IMR-90 (cell line): Measurements from ENCODE around the gene KIAA0513. TPM values are rescaled to one million over a fixed set of nuclear protein-coding genes. Genes with fewer than 3 reads are reported as not detected.
"Not testable (repeated sequence)": the region's sequence is repeated elsewhere in the genome, so short reads cannot be mapped to it uniquely, and the experiment has no call there.

Experiments used
- ATAC-seq: fragments of 200-7000 bp; cut with Tn5 transposase; 2 replicates; pipeline ENCODE4 v1.9.1; 2020; ENCODE audit warnings: low read depth, mild to moderate bottlenecking, moderate library complexity
- BruUV-seq: library from RNA; stranded (reverse); fragments of 400-500 nt; replicated peaks from 2 replicates; lab custom pipeline; 2021; lab: Mats Ljungman, UMichigan
- CTCF ChIA-PET: fragments of 300-600 bp; formaldehyde crosslinking; extraction: SDS; loops from one replicate; lab custom pipeline; 2021; ENCODE audit warnings: antibody characterized with exemption; lab: Yijun Ruan, JAX
- POLR2A ChIA-PET: fragments of 300-600 bp; sonication (Branson Sonifier 250); formaldehyde crosslinking; loops from one replicate; lab custom pipeline; 2022; ENCODE audit warnings: antibody characterized with exemption; ENCODE audit not compliant: unreplicated experiment; lab: Charles Lee
- DNase-seq: peaks from one replicate; pipeline ENCODE4 v3.0.0; 2013
- H2AFZ ChIP-seq: replicated peaks from 2 replicates; pipeline ENCODE3; 2013; ENCODE audit warnings: low read length, mild to moderate bottlenecking; ENCODE audit not compliant: poor library complexity
- H2AK5ac ChIP-seq: 2 replicates; pipeline ENCODE4 v1.6.1; 2013; ENCODE audit warnings: low read depth, low read length, inconsistent platforms
- H2AK9ac ChIP-seq: replicated peaks from 2 replicates; pipeline ENCODE3; 2013; ENCODE audit warnings: mild to moderate bottlenecking, low read depth, low read length, moderate library complexity; ENCODE audit not compliant: poor library complexity
- H2BK120ac ChIP-seq: 2 replicates; pipeline ENCODE4 v1.6.1; 2013; ENCODE audit warnings: low read depth, low read length, inconsistent platforms
- H2BK15ac ChIP-seq: 3 replicates; pipeline ENCODE4 v1.6.1; 2013; ENCODE audit warnings: low read depth, low read length, inconsistent platforms
- H2BK20ac ChIP-seq: 2 replicates; pipeline ENCODE4 v1.6.1; 2013; ENCODE audit warnings: low read depth, mild to moderate bottlenecking, inconsistent platforms, low read length, moderate library complexity
- H2BK5ac ChIP-seq: 2 replicates; pipeline ENCODE4 v1.6.1; 2013; ENCODE audit warnings: mild to moderate bottlenecking, low read depth, low read length, inconsistent platforms; ENCODE audit not compliant: poor library complexity, severe bottlenecking
- H3K14ac ChIP-seq: replicated peaks from 2 replicates; pipeline ENCODE4 v1.6.1; 2013; ENCODE audit warnings: low read depth, low read length, inconsistent platforms
- H3K18ac ChIP-seq: 2 replicates; pipeline ENCODE4 v1.6.1; 2013; ENCODE audit warnings: low read depth, low read length, control low read depth
- H3K23ac ChIP-seq: 2 replicates; pipeline ENCODE4 v1.6.1; 2013; ENCODE audit warnings: low read depth, low read length, inconsistent platforms
- H3K27ac ChIP-seq: 2 replicates; pipeline ENCODE4 v1.5.1; 2013; ENCODE audit warnings: mild to moderate bottlenecking, control low read depth, low read length; ENCODE audit not compliant: insufficient read depth
- H3K27me3 ChIP-seq: 2 replicates; pipeline ENCODE4 v1.6.1; 2013; ENCODE audit warnings: low read length; ENCODE audit not compliant: control insufficient read depth, insufficient read depth
- H3K36me3 ChIP-seq: 2 replicates; pipeline ENCODE4 v1.6.1; 2013; ENCODE audit warnings: low read length, mixed read lengths; ENCODE audit not compliant: control insufficient read depth, insufficient read depth
- H3K4ac ChIP-seq: 2 replicates; pipeline ENCODE4 v1.6.1; 2013; ENCODE audit warnings: low read depth, low read length, inconsistent platforms
- H3K4me1 ChIP-seq: 2 replicates; pipeline ENCODE4 v1.6.1; 2013; ENCODE audit warnings: low read length, mixed read lengths; ENCODE audit not compliant: control insufficient read depth, insufficient read depth
- H3K4me2 ChIP-seq: 2 replicates; pipeline ENCODE4 v1.6.1; 2013; ENCODE audit warnings: low read depth, mild to moderate bottlenecking, control low read depth, low read length, moderate library complexity
- H3K4me3 ChIP-seq: 2 replicates; pipeline ENCODE4 v1.5.1; 2013; ENCODE audit warnings: low read depth, mild to moderate bottlenecking, control low read depth, low read length, moderate library complexity; ENCODE audit not compliant: insufficient read depth
- H3K56ac ChIP-seq: 2 replicates; pipeline ENCODE4 v1.6.1; 2013; ENCODE audit warnings: low read length, inconsistent platforms; ENCODE audit not compliant: insufficient read depth; ENCODE audit errors: extremely low read depth
- H3K79me1 ChIP-seq, 2 experiments: 2 replicates each; pipeline ENCODE4 v1.6.1; 2013; ENCODE audit warnings: low read length in 2 of 2, inconsistent platforms in 1 of 2, low read depth in 1 of 2
- H3K9ac ChIP-seq: 2 replicates; pipeline ENCODE4 v1.6.1; 2013; ENCODE audit warnings: low read depth, low read length, control low read depth
- H3K9me1 ChIP-seq: 2 replicates; pipeline ENCODE4 v1.6.1; 2013; ENCODE audit warnings: low read length, inconsistent platforms; ENCODE audit not compliant: insufficient read depth
- H3K9me3 ChIP-seq: 2 replicates; pipeline ENCODE4 v1.6.1; 2013; ENCODE audit warnings: low read length; ENCODE audit not compliant: control insufficient read depth, insufficient read depth
- H4K20me1 ChIP-seq: 2 replicates; pipeline ENCODE4 v1.6.1; 2013; ENCODE audit warnings: low read length, inconsistent platforms; ENCODE audit not compliant: insufficient read depth
- H4K5ac ChIP-seq: 2 replicates; pipeline ENCODE4 v1.6.1; 2013; ENCODE audit warnings: mild to moderate bottlenecking, low read depth, low read length, control low read depth
- H4K8ac ChIP-seq, 2 experiments: 2 replicates each; pipeline ENCODE4 v1.6.1; 2013; ENCODE audit warnings: low read depth in 2 of 2, low read length in 2 of 2, control low read depth in 1 of 2, inconsistent platforms in 1 of 2
- H4K91ac ChIP-seq: 2 replicates; pipeline ENCODE4 v1.6.1; 2013; ENCODE audit warnings: low read depth, low read length, inconsistent platforms; ENCODE audit not compliant: insufficient read depth
- BHLHE40 ChIP-seq: fragments of 150-350 bp; IDR thresholded peaks from 2 replicates; pipeline ENCODE4 v1.6.1; 2016; ENCODE audit warnings: mild to moderate bottlenecking, low read depth, low read length
- CTCF ChIP-seq: conservative IDR thresholded peaks from 2 replicates; pipeline ENCODE4 v1.5.1; 2012; ENCODE audit warnings: mild to moderate bottlenecking, low read depth, low read length, improper control_type of control experiment
- POLR2A ChIP-seq: IDR thresholded peaks from 2 replicates; pipeline ENCODE4 v1.6.1; 2012; ENCODE audit warnings: mild to moderate bottlenecking, low read depth, low read length
- WGBS, 2 experiments: methylation state at CpG; one replicate each; pipeline versions ENCODE4 v1.1.5 to v1.1.7; 2013; ENCODE audit warnings: missing lambda C conversion rate in 2 of 2; ENCODE audit not compliant: insufficient read length in 1 of 2; ENCODE audit errors: extremely low coverage in 2 of 2; 5-methylcytosine and 5-hydroxymethylcytosine counted together
- dilution Hi-C: fragments of 300-500 bp; cut with HindIII; formaldehyde crosslinking; loops from one replicate; pipeline ENCODE4 v1.14.3; 2018; ENCODE audit warnings: low sequenced_read_pairs; ENCODE audit not compliant: unreplicated experiment
- in situ Hi-C: fragments of 300-500 bp; cut with MboI; formaldehyde crosslinking; loops from 3 replicates; pipeline ENCODE4 v1.14.3; 2019; ENCODE audit warnings: low sequenced_read_pairs, inconsistent platforms, mixed read lengths
- intact Hi-C: fragments of 100-400 bp; cut with micrococcal nuclease; formaldehyde crosslinking; loops from 2 replicates; pipeline ENCODE4 v1.10.0; 2022
- polyA plus RNA-seq, 3 experiments: library from polyadenylated mRNA; depleted of rRNA; stranded (reverse); fragments of >200 nt; gene quantifications; 2 replicates each; pipeline ENCODE4 v1.2.3, GENCODE V29; 2012; ENCODE audit warnings: low replicate concordance in 1 of 3
- total RNA-seq: library from RNA; depleted of rRNA; stranded (reverse); fragments of >200 nt; gene quantifications from 2 replicates; pipeline ENCODE4 v1.2.3, GENCODE V29; 2012

KIAA0513 gene
- total and polyA plus RNA-seq, 2 of the 4 experiments (the other 2 are of a cell fraction), result 9.5 TPM

DNA sequence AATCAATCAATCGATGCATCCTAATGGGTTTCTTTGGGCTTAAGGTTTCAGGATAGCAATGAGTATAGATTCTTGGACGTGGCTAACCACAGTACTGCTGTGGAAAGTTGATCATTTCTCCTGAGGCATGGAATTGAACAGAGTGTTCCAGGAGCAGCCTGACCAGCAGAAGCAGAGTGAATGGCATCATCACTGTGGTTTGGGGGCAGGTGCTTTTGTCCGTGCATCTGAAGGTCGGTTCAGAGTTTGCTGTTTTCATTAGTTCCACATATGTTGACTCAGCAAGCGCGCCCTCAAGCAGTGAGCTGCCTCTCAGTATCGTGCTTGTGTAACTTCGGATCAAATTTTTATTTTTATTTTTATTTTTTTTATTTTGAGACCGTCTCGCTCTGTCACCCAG, 24.9 kb downstream of the KIAA0513 start:
- no peak overlapping the region for H2AK9ac ChIP-seq
- no peak overlapping the region for H3K4me3 ChIP-seq
- no peak overlapping the region for H3K4me2 ChIP-seq
- H3K79me1 ChIP-seq, result peaks cover 9 to 34% of the 10 kb centered on the region in 2 experiments; a peak in 3 of 4 replicates
- no peak overlapping the region for H4K5ac ChIP-seq
- BruUV-seq, result no TSS peak
- WGBS, 2 experiments, result 92% methylated on average over 2 of the region's 10 CpGs; no CpG with 5 or more reads in 1 of the 2 experiments
- intact Hi-C loops (no loop called here), dilution Hi-C loops (no loop called here), in situ Hi-C loops (no loop called here)
- H2BK120ac ChIP-seq, result no peak overlapping the region
- ATAC-seq (no peak), DNase-seq (no peak)
- H2BK20ac ChIP-seq, result no peak overlapping the region
- H3K9ac ChIP-seq, result no peak overlapping the region
- peaks cover 3% of the 10 kb centered on the region for H3K9me1 ChIP-seq
- H2BK15ac ChIP-seq, result no peak overlapping the region
- ChIA-PET POLR2A (no interaction called here), CTCF (interaction anchor here (1.2 kb wide), 1 partner anchor 25 kb away, joined by 3 read pairs; the partner anchor contains the start of gene KIAA0513)
- H2AK5ac ChIP-seq, result no peak overlapping the region
- no peak for TF ChIP-seq BHLHE40
- no peak for TF ChIP-seq CTCF
- no peak for TF ChIP-seq POLR2A
- H3K56ac ChIP-seq, result no peak overlapping the region
- no peaks in the 10 kb centered on the region for H3K9me3 ChIP-seq
- H3K36me3 ChIP-seq, result peaks cover 2% of the 10 kb centered on the region; the same call in 1 of the 2 replicates
- H4K91ac ChIP-seq, result no peak overlapping the region
- H3K23ac ChIP-seq, result no peak overlapping the region
- H3K14ac ChIP-seq, result no peak overlapping the region
- no peak overlapping the region for H4K8ac ChIP-seq
- no peaks in the 10 kb centered on the region for H3K27me3 ChIP-seq
- H3K27ac ChIP-seq, result no peak overlapping the region
- peaks cover 13% of the 10 kb centered on the region for H3K4me1 ChIP-seq
- H4K20me1 ChIP-seq, result peaks cover 28% of the 10 kb centered on the region
- H3K18ac ChIP-seq, result no peak overlapping the region
- no peak overlapping the region for H2AFZ ChIP-seq
- H2BK5ac ChIP-seq, result no peak overlapping the region
- no peak overlapping the region for H3K4ac ChIP-seq

DNA sequence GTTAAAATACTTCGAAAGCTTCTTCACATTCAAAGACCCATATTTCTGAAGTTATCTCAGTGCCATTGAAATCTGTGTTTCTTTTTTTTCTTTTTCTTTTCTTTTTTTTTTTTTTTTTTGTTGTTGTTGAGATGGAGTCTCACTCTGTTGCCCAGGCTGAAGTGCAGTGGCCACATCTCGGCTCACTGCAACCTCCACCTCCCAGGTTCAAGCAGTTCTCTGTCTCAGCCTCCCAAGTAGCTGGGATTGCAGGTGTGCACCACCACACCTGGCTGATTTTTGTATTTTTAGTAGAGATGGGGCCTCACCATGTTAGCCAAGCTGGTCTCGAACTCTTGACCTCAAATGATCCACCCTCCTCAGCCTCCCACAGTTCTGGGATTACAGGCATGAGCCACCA, 26.7 kb downstream of the KIAA0513 start:
- not testable (repeated sequence) for BruUV-seq

More for the DNA sequence above, 26.7 kb downstream of the KIAA0513 start:
- H3K9me1 ChIP-seq, H2BK5ac ChIP-seq, H3K27ac ChIP-seq, H3K9me3 ChIP-seq, H3K18ac ChIP-seq, H4K5ac ChIP-seq, dilution Hi-C loops, H3K27me3 ChIP-seq, H2BK15ac ChIP-seq, H3K9ac ChIP-seq, H3K4me3 ChIP-seq, H4K8ac ChIP-seq, H4K91ac ChIP-seq, in situ Hi-C loops, ATAC-seq, DNase-seq, H3K14ac ChIP-seq, intact Hi-C loops, H3K23ac ChIP-seq, H3K4me2 ChIP-seq, H3K56ac ChIP-seq, H2BK120ac ChIP-seq, H2AK9ac ChIP-seq, H2AFZ ChIP-seq, H3K36me3 ChIP-seq, H2BK20ac ChIP-seq: not testable (repeated sequence)
- WGBS, 2 experiments, result no CpG with 5 or more reads among the region's 3 CpGs
- ChIA-PET CTCF (interaction anchor here (1.0 kb wide), 1 partner anchor 48 kb away, joined by 3 read pairs; no protein-coding TSS in a partner anchor), POLR2A (interaction anchor here (0.6 kb wide), 2 partner anchors 19 to 27 kb away, joined by 6 read pairs; no protein-coding TSS in a partner anchor)
- peak overlapping the region; percentile 45; the same call in 1 of the 2 replicates for H3K4ac ChIP-seq
- H3K79me1 ChIP-seq, result peaks cover 9 to 34% of the 10 kb centered on the region in 2 experiments; a peak in 3 of 4 replicates
- peak overlapping the region; percentile 43; the same call in 1 of the 2 replicates for H2AK5ac ChIP-seq
- peaks cover 23% of the 10 kb centered on the region for H4K20me1 ChIP-seq
- peaks cover 13% of the 10 kb centered on the region for H3K4me1 ChIP-seq
